GM08714 (cell line): ENCODE results near the gene UPP1.
"Not testable (repeated sequence)": the region's sequence is repeated elsewhere in the genome, so short reads cannot be mapped to it uniquely, and the experiment has no call there.

ENCODE experiments used
- H3K4me3 ChIP-seq: fragments of 200-500 bp; sonication (Bioruptor generic); 2 replicates; pipeline ENCODE4 v1.5.1; 2014; ENCODE audit warnings: mild to moderate bottlenecking, low read length, inconsistent platforms
- ZNF274 ChIP-seq: IDR thresholded peaks from 2 replicates; pipeline ENCODE4 v1.6.1; 2012; ENCODE audit warnings: mild to moderate bottlenecking, low read depth, low read length

Gene UPP1

GRCh38 chr7:48112401-48113165 lies 23.5 kb downstream of the UPP1 start:
- H3K4me3 ChIP-seq = no peak overlapping the region
- TF ChIP-seq ZNF274 = no peak

DNA sequence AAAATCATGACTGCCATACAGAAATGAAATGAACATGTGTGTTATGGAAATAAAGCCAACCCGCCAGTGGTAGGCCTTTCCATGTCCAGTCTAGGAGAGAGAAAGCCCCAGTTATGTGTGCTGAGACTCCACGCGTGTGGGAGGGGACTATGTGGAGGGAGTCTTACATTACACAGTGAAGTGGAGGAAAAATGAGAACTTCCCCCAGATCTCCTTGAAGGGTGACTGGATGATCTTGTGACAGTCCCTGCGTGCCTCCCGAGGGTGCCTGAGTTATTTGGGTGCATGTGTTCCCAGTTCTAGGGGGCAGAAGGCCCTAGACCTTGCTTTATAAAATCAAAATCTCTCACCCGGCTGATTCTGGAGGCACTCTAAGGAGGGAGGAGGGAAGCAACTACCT lies 24.2 kb downstream of the UPP1 start:
- TF ChIP-seq ZNF274 = no peak
- no peak overlapping the region for H3K4me3 ChIP-seq

GRCh38 chr7:48114115-48114514 lies 25.1 kb downstream of the UPP1 start:
- no peak overlapping the region for H3K4me3 ChIP-seq
- no peak for TF ChIP-seq ZNF274

- no peak for TF ChIP-seq ZNF274
- no peak overlapping the region for H3K4me3 ChIP-seq
Observed at GRCh38 chr7:48114589-48114988, 25.5 kb downstream of the UPP1 start.

- no peak for TF ChIP-seq ZNF274
Observed at GRCh38 chr7:48116043-48116442, 27.0 kb downstream of the UPP1 start.

GRCh38 chr7:48118041-48118440 lies 29.0 kb downstream of the UPP1 start:
- no peak overlapping the region for H3K4me3 ChIP-seq
- TF ChIP-seq ZNF274 = no peak

More at GRCh38 chr7:48116043-48116442, 27.0 kb downstream of the UPP1 start:
- H3K4me3 ChIP-seq = no peak overlapping the region

- not testable (repeated sequence) for H3K4me3 ChIP-seq
Observed at GRCh38 chr7:48120536-48120935, 31.5 kb downstream of the UPP1 start.

DNA sequence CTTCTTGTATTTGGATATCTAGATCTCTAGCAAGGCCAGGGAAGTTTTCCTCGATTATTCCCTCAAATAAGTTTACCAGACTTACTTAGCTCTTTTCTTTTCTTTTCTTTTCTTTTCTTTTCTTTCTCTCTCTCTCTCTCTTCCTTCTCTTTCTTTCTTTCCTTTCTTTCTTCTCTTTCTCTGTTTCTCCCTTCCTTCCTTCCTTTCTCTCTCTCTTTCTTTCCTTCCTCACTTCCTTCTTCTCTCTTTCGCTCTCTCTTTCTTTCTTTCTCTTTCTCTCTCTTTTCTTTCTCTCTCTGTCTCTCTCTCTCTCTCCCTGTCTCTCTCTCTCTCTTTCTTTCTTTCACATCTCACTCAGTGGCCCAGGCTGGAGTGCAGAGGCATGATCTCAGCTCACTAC lies 37.0 kb downstream of the UPP1 start:
- H3K4me3 ChIP-seq = no peak overlapping the region
- TF ChIP-seq ZNF274 = no peak

- TF ChIP-seq ZNF274 = no peak
- no peak overlapping the region for H3K4me3 ChIP-seq
Observed at GRCh38 chr7:48130658-48131108, 41.6 kb downstream of the UPP1 start.

- no peak for TF ChIP-seq ZNF274
- H3K4me3 ChIP-seq = no peak overlapping the region
Observed at GRCh38 chr7:48132792-48133191, 43.7 kb downstream of the UPP1 start.

GRCh38 chr7:48139459-48139858 lies 50.4 kb downstream of the UPP1 start:
- no peak for TF ChIP-seq ZNF274
- no peak overlapping the region for H3K4me3 ChIP-seq

DNA sequence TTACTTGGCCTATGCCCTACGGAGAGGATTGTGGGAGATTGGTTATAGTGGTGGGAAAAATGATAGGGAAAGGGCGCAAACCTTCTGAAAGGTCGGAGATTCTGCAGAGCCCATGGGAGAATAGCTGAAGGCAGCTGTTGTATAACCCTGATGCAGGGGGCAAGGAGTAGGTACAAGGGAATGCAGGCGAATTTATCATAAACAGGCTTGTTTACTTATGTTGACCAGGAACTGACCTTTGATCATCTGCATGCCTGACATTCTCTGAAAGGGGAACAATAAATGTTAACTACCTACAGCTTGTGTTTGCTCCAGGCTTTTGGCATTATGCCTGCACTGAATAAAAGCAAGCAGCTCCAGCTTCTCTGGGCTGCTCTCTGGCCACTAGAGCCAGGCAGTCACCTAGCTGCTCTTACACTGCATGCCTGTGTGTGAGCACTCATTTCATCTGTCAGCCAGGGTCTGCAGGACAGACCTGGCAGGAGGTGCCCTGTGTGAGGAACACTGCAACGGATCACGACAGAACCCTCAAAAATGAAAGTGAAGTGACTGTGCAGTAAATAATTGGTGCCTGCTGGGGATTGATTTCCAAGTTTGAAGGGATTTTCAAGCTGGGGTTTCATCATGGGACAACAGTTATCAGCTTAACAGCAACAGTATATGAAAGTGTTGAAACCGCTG lies 51.1 kb downstream of the UPP1 start:
- H3K4me3 ChIP-seq = no peak overlapping the region
- no peak for TF ChIP-seq ZNF274

- H3K4me3 ChIP-seq = no peak overlapping the region
- no peak for TF ChIP-seq ZNF274
Observed at GRCh38 chr7:48141521-48141920, 52.5 kb downstream of the UPP1 start.

- no peak overlapping the region for H3K4me3 ChIP-seq
- TF ChIP-seq ZNF274 = no peak
Observed at GRCh38 chr7:48144291-48144768, 55.3 kb downstream of the UPP1 start.

DNA sequence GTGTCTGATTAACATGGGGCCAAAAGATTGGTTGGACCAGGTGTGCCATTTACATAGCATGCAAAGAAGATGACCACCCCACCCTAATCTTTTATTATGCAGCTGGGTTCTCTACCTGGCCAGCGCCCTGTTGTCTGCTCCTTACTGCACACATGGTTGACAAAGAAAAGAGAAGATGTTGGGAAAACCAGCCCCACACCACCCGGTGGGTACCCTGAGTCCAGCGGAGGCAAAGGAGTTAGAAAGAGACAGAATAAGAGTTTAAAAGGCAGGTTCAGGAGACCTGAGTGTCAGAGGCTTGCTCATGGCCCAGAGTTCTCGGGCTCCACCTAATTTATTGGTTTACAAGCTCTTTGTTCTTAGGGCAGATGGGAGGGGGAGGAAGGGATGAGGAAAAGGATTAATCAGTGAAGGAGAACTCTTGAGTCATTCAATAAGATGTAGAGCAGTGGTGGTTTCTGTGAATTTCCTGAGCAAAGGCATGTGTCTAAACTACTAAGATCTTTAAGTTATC lies 58.1 kb downstream of the UPP1 start:
- TF ChIP-seq ZNF274 = no peak
- H3K4me3 ChIP-seq = no peak overlapping the region

DNA sequence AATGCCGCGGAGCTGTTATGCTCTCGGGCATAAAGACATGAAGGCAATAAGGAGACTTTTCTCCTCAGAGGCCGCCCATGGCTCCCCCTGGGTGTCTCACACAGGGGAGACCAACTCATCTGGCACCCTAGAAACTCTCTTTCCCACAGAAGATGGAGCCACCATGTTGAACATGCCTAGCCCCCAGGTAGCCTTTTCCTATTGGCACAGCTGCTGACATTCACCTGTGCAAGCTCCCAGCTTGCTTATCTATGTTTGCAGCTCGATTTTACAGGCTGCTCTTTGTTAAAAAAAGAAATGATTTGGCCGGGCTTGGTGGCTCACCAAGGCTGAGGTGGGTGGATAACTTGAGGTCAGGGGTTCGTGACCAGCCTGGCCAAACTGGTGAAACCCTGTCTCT lies 58.6 kb downstream of the UPP1 start:
- H3K4me3 ChIP-seq = not testable (repeated sequence)
